Neural progenitor cell (in vitro differentiated cells): ENCODE data around the gene GMDS. TPM values are rescaled to one million over a fixed set of nuclear protein-coding genes. Genes with fewer than 3 reads are reported as not detected.

Experiments
- DNase-seq: peaks from one replicate; pipeline ENCODE4 v3.0.0-alpha.2; 2016; ENCODE audit warnings: low spot score
- H2AFZ ChIP-seq: fragments of 200-600 bp; sonication (generic); replicated peaks from 2 replicates; pipeline ENCODE4 v1.6.1; 2016; ENCODE audit warnings: antibody characterized with exemption
- H3F3A ChIP-seq: fragments of 200-600 bp; sonication (generic); 2 replicates; pipeline ENCODE4 v1.6.1; 2016; ENCODE audit warnings: antibody characterized with exemption, low read depth
- H3K27ac ChIP-seq: fragments of 200-600 bp; sonication (generic); 2 replicates; pipeline ENCODE4 v1.5.1; 2016; ENCODE audit warnings: mild to moderate bottlenecking
- H3K27me3 ChIP-seq: fragments of 200-600 bp; sonication (generic); 2 replicates; pipeline ENCODE4 v1.6.1; 2016; ENCODE audit warnings: mild to moderate bottlenecking, moderate library complexity
- H3K36me3 ChIP-seq: fragments of 200-600 bp; sonication (generic); 2 replicates; pipeline ENCODE4 v1.5.1; 2016
- H3K4me1 ChIP-seq: fragments of 200-600 bp; sonication (generic); 2 replicates; pipeline ENCODE4 v1.6.1; 2016; ENCODE audit warnings: mixed run types
- H3K4me2 ChIP-seq: fragments of 200-600 bp; sonication (generic); 2 replicates; pipeline ENCODE4 v1.6.1; 2016
- H3K4me3 ChIP-seq: fragments of 200-600 bp; sonication (generic); 2 replicates; pipeline ENCODE4 v1.5.1; 2016
- H3K79me2 ChIP-seq: fragments of 200-600 bp; sonication (generic); 2 replicates; pipeline ENCODE4 v1.6.1; 2016; ENCODE audit warnings: low read depth
- H3K9ac ChIP-seq: fragments of 200-600 bp; sonication (generic); 2 replicates; pipeline ENCODE4 v1.6.1; 2016
- H3K9me3 ChIP-seq: fragments of 200-600 bp; sonication (generic); 2 replicates; pipeline ENCODE4 v1.5.1; 2016; ENCODE audit warnings: low read depth
- H4K20me1 ChIP-seq: fragments of 200-600 bp; sonication (generic); 2 replicates; pipeline ENCODE4 v1.6.1; 2016; ENCODE audit warnings: low read depth
- H3K27ac Mint-ChIP-seq: 3 replicates; pipeline ENCODE4 v1.8.0; 2021; ENCODE audit warnings: mixed read lengths
- H3K27me3 Mint-ChIP-seq: 2 replicates; pipeline ENCODE4 v1.8.0; 2022; ENCODE audit warnings: low read depth, mild to moderate bottlenecking, inconsistent platforms, moderate library complexity, mixed read lengths; ENCODE audit not compliant: insufficient read depth
- H3K36me3 Mint-ChIP-seq: 3 replicates; pipeline ENCODE4 v1.8.0; 2021; ENCODE audit warnings: mixed read lengths
- H3K4me1 Mint-ChIP-seq: 3 replicates; pipeline ENCODE4 v1.8.0; 2021; ENCODE audit warnings: mixed read lengths
- H3K4me3 Mint-ChIP-seq: 3 replicates; pipeline ENCODE4 v1.8.0; 2021; ENCODE audit warnings: mild to moderate bottlenecking, moderate library complexity, mixed read lengths
- H3K9me3 Mint-ChIP-seq: 3 replicates; pipeline ENCODE4 v1.8.0; 2020; ENCODE audit warnings: mixed read lengths
- EZH2 ChIP-seq: fragments of 200-600 bp; sonication (generic); IDR thresholded peaks from 2 replicates; pipeline ENCODE4 v1.6.1; 2017; ENCODE audit warnings: antibody characterized with exemption, mild to moderate bottlenecking, moderate library complexity
- EZH2phosphoT487 ChIP-seq: fragments of 200-600 bp; sonication (generic); IDR thresholded peaks from 2 replicates; pipeline ENCODE4 v1.6.1; 2017; ENCODE audit warnings: antibody characterized with exemption
- total RNA-seq: library from RNA; depleted of rRNA; stranded (reverse); fragments of >200 nt; gene quantifications from 2 replicates; pipeline ENCODE4 v1.2.3, GENCODE V29; 2015; ENCODE audit warnings: low replicate concordance
- TF ChIP-seq, protein P1 (sequence below): fragments of 200-600 bp; sonication (generic); IDR thresholded peaks from 2 replicates; pipeline ENCODE4 v1.5.1; 2017; ENCODE audit warnings: antibody characterized with exemption, mild to moderate bottlenecking

Gene GMDS
- total RNA-seq, 1 donor from 2014 or later: 22.6 TPM

DNA sequence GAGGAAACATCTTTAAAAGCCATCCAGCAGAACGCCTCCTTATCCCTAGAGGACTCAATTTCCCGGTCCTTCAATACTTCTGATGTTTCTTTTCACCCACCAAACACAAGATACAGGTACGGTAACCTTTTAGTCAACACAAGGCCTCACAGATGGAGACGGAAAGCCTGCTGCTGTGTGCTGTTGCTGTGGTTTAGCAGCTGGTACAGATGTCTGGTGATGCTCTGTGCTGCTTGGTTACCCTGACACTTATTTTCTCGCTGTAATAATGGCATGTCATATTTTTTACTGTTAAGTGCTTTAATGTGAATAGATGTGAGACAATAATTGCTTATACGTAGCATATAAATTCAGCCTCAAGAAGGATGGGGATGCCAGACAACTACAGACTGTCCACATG, 25.3 kb downstream of the GMDS start:
- no peaks in the 10 kb centered on the region for H3K79me2 ChIP-seq
- H3K9me3 Mint-ChIP-seq: no peaks in the 10 kb centered on the region
- no peak overlapping the region for H3K4me3 ChIP-seq
- no peaks in the 10 kb centered on the region for H3K36me3 Mint-ChIP-seq
- no peak for DNase-seq
- H4K20me1 ChIP-seq: no peaks in the 10 kb centered on the region
- H3K4me2 ChIP-seq: no peak overlapping the region
- no peak overlapping the region for H3K4me3 Mint-ChIP-seq
- H3K9ac ChIP-seq: no peak overlapping the region
- no peaks in the 10 kb centered on the region for H3K9me3 ChIP-seq
- H3K27me3 ChIP-seq: no peaks in the 10 kb centered on the region
- H3K4me1 Mint-ChIP-seq: no peaks in the 10 kb centered on the region
- H3K27ac ChIP-seq: no peak overlapping the region
- H3F3A ChIP-seq: peaks cover 15% of the 10 kb centered on the region
- no peak for TF ChIP-seq EZH2
- TF ChIP-seq EZH2phosphoT487: no peak
- TF ChIP-seq, protein P1, sequence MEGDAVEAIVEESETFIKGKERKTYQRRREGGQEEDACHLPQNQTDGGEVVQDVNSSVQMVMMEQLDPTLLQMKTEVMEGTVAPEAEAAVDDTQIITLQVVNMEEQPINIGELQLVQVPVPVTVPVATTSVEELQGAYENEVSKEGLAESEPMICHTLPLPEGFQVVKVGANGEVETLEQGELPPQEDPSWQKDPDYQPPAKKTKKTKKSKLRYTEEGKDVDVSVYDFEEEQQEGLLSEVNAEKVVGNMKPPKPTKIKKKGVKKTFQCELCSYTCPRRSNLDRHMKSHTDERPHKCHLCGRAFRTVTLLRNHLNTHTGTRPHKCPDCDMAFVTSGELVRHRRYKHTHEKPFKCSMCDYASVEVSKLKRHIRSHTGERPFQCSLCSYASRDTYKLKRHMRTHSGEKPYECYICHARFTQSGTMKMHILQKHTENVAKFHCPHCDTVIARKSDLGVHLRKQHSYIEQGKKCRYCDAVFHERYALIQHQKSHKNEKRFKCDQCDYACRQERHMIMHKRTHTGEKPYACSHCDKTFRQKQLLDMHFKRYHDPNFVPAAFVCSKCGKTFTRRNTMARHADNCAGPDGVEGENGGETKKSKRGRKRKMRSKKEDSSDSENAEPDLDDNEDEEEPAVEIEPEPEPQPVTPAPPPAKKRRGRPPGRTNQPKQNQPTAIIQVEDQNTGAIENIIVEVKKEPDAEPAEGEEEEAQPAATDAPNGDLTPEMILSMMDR: no peak
- no peaks in the 10 kb centered on the region for H3K36me3 ChIP-seq
- H3K27me3 Mint-ChIP-seq: no peaks in the 10 kb centered on the region
- H3K4me1 ChIP-seq: peaks cover 14% of the 10 kb centered on the region
- no peak overlapping the region for H3K27ac Mint-ChIP-seq
- H2AFZ ChIP-seq: no peak overlapping the region

- Mint-ChIP-seq H3K27ac (no peak overlapping the region), H3K4me1 (no peaks in the 10 kb centered on the region), H3K9me3 (no peaks in the 10 kb centered on the region), H3K4me3 (no peak overlapping the region), H3K27me3 (no peaks in the 10 kb centered on the region), H3K36me3 (no peaks in the 10 kb centered on the region)
- H2AFZ ChIP-seq: no peak overlapping the region
- H3K79me2 ChIP-seq: no peaks in the 10 kb centered on the region
- no peaks in the 10 kb centered on the region for H4K20me1 ChIP-seq
- TF ChIP-seq EZH2 (no peak), EZH2phosphoT487 (no peak)
- TF ChIP-seq, protein P1: no peak
- no peak overlapping the region for H3K27ac ChIP-seq
- DNase-seq: no peak
- H3F3A ChIP-seq: peaks cover 15% of the 10 kb centered on the region
- no peaks in the 10 kb centered on the region for H3K27me3 ChIP-seq
- no peak overlapping the region for H3K4me2 ChIP-seq
- no peak overlapping the region for H3K9ac ChIP-seq
- H3K9me3 ChIP-seq: no peaks in the 10 kb centered on the region
- H3K4me3 ChIP-seq: no peak overlapping the region
- peaks cover 14% of the 10 kb centered on the region for H3K4me1 ChIP-seq
- H3K36me3 ChIP-seq: no peaks in the 10 kb centered on the region
Observed at GRCh38 chr6:2218866-2219265, 26.5 kb downstream of the GMDS start.

DNA sequence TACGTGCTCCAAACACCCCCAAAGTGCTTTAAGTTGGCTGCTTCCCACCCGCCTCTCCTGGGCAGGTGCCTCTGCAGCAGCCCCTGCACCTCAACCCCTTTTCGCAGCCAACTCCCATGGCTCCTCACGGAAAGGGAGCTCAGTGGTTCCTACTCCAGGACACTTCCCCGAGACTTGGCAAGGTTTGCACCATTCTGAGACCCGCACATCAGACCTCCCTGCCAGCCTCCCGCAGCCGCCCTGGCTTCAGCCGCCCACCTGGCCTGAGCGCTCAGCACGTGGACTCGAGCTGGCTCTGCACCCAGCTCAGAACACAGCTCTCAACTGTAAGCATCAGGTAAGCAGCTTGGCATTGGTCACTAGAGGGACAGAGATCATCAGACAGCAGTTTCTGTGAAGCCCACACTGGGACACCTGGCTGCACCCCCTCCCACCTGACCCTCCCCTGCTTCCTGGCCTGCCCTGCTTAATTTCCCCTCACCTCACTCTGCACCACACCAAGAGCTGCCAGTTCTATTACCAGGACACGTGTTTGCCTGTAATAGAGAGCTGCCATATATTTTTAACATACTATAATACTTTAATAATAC, 28.5 kb downstream of the GMDS start:
- TF ChIP-seq, protein P1: no peak
- TF ChIP-seq EZH2phosphoT487 (no peak), EZH2 (no peak)
- Histone ChIP-seq H3K9me3 (no peaks in the 10 kb centered on the region), H3K9ac (no peak overlapping the region), H3K4me3 (no peak overlapping the region), H3F3A (peaks cover 5% of the 10 kb centered on the region), H3K79me2 (no peaks in the 10 kb centered on the region), H3K4me1 (peaks cover 11% of the 10 kb centered on the region), H3K27me3 (no peaks in the 10 kb centered on the region), H3K4me2 (no peak overlapping the region), H3K36me3 (no peaks in the 10 kb centered on the region), H4K20me1 (no peaks in the 10 kb centered on the region), H3K27ac (no peak overlapping the region), H2AFZ (no peak overlapping the region)
- no peak for DNase-seq
- Mint-ChIP-seq H3K4me3 (no peak overlapping the region), H3K36me3 (no peaks in the 10 kb centered on the region), H3K4me1 (no peaks in the 10 kb centered on the region), H3K27me3 (no peaks in the 10 kb centered on the region), H3K9me3 (no peaks in the 10 kb centered on the region), H3K27ac (no peak overlapping the region)
